ENCODE results near the gene WDHD1.

DNA sequence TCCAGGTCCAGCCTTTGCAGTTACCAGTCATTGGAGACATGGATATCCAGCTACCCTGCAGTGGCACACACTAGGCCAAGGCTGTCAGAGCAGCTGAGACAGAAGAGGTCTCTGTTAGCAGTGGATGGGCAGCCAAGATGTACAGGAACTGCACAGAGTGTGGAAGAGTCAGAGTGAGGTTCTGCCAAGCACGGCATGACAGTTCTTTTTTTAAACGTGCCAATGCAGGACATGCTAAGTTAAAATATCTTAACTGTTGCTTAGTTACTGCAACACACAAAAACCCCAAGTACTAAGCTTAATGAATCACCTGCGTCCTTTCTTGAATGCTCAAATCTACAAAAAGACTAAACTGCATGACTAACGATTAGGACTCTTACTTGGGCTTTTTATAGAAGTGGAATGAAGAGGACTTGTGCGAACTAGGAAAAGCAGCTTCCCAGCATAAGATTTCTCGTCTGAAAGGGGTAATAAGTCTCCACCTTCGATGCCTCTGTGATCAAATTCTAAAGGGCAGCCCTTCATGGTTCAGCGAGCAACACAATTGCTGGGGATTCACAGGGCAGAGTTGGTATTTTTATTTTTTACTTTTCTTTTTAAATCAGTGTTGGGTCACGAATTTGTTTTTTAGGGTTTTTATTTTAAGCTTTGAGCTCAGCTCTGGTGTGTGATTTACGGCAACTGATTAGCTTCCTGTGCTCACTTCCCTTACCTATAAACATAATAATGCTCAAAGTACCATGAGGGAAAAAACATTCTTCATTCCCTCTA lies 45.2 kb upstream of the WDHD1 start:
- TF ChIP-seq RCOR1 (IDR thresholded peaks at IDR 0.05; ENCODE audit: insufficient replicate concordance, low read length) (no peak), MAZ (IDR thresholded peaks at IDR 0.05; ENCODE audit: borderline replicate concordance, low read depth, low read length) (no peak)
- TF ChIP-seq, protein P1, sequence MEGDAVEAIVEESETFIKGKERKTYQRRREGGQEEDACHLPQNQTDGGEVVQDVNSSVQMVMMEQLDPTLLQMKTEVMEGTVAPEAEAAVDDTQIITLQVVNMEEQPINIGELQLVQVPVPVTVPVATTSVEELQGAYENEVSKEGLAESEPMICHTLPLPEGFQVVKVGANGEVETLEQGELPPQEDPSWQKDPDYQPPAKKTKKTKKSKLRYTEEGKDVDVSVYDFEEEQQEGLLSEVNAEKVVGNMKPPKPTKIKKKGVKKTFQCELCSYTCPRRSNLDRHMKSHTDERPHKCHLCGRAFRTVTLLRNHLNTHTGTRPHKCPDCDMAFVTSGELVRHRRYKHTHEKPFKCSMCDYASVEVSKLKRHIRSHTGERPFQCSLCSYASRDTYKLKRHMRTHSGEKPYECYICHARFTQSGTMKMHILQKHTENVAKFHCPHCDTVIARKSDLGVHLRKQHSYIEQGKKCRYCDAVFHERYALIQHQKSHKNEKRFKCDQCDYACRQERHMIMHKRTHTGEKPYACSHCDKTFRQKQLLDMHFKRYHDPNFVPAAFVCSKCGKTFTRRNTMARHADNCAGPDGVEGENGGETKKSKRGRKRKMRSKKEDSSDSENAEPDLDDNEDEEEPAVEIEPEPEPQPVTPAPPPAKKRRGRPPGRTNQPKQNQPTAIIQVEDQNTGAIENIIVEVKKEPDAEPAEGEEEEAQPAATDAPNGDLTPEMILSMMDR (conservative IDR thresholded peaks at IDR 0.05; ENCODE audit: low read depth, low read length): no peak
- TF ChIP-seq, protein P2, sequence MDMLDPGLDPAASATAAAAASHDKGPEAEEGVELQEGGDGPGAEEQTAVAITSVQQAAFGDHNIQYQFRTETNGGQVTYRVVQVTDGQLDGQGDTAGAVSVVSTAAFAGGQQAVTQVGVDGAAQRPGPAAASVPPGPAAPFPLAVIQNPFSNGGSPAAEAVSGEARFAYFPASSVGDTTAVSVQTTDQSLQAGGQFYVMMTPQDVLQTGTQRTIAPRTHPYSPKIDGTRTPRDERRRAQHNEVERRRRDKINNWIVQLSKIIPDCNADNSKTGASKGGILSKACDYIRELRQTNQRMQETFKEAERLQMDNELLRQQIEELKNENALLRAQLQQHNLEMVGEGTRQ (IDR thresholded peaks at IDR 0.05; ENCODE audit: low read depth, low read length): no peak

Measured in IMR-90 (cell line).